HL-60 (cell line): ENCODE data around the gene PKN2.

Source experiments
- POLR2AphosphoS5 ChIP-seq: IDR thresholded peaks from 2 replicates; pipeline ENCODE4 v1.6.1; 2012; ENCODE audit warnings: low read depth
- TF ChIP-seq, protein P1 (sequence below): IDR thresholded peaks from one replicate; pipeline ENCODE4 v1.5.1; 2011; ENCODE audit warnings: low read length, control low read depth, inconsistent platforms; ENCODE audit not compliant: insufficient read depth
- TF ChIP-seq, protein P2 (sequence below): IDR thresholded peaks from 2 replicates; pipeline ENCODE4 v1.6.1; 2012; ENCODE audit warnings: low read depth; ENCODE audit not compliant: insufficient replicate concordance

DNA sequence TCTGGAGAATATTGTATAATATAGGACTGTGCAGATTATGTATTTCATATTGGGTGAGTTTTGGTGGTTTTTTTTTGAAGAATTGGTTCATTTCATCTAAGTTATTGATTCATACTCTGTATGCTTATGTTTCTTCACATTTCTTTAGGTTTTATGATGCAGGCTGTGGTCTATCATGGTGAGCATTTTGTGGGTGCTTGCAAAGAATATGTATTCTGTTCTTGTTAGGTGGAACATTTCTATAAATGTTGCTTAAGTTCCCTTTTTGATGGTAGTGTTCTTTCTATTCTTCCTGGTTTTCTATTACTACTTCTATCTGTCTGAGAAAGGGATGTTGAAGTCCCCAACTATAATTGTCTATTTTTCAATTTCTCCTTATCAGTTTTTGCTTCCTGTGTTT, 42.6 kb downstream of the PKN2 start:
- TF ChIP-seq, protein P1, sequence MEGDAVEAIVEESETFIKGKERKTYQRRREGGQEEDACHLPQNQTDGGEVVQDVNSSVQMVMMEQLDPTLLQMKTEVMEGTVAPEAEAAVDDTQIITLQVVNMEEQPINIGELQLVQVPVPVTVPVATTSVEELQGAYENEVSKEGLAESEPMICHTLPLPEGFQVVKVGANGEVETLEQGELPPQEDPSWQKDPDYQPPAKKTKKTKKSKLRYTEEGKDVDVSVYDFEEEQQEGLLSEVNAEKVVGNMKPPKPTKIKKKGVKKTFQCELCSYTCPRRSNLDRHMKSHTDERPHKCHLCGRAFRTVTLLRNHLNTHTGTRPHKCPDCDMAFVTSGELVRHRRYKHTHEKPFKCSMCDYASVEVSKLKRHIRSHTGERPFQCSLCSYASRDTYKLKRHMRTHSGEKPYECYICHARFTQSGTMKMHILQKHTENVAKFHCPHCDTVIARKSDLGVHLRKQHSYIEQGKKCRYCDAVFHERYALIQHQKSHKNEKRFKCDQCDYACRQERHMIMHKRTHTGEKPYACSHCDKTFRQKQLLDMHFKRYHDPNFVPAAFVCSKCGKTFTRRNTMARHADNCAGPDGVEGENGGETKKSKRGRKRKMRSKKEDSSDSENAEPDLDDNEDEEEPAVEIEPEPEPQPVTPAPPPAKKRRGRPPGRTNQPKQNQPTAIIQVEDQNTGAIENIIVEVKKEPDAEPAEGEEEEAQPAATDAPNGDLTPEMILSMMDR: no peak
- no peak for TF ChIP-seq POLR2AphosphoS5
- TF ChIP-seq, protein P2, sequence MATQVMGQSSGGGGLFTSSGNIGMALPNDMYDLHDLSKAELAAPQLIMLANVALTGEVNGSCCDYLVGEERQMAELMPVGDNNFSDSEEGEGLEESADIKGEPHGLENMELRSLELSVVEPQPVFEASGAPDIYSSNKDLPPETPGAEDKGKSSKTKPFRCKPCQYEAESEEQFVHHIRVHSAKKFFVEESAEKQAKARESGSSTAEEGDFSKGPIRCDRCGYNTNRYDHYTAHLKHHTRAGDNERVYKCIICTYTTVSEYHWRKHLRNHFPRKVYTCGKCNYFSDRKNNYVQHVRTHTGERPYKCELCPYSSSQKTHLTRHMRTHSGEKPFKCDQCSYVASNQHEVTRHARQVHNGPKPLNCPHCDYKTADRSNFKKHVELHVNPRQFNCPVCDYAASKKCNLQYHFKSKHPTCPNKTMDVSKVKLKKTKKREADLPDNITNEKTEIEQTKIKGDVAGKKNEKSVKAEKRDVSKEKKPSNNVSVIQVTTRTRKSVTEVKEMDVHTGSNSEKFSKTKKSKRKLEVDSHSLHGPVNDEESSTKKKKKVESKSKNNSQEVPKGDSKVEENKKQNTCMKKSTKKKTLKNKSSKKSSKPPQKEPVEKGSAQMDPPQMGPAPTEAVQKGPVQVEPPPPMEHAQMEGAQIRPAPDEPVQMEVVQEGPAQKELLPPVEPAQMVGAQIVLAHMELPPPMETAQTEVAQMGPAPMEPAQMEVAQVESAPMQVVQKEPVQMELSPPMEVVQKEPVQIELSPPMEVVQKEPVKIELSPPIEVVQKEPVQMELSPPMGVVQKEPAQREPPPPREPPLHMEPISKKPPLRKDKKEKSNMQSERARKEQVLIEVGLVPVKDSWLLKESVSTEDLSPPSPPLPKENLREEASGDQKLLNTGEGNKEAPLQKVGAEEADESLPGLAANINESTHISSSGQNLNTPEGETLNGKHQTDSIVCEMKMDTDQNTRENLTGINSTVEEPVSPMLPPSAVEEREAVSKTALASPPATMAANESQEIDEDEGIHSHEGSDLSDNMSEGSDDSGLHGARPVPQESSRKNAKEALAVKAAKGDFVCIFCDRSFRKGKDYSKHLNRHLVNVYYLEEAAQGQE: no peak
